Right lobe of liver (tissue), 6 donors: ENCODE measurements around the gene SPATA3. TPM values are rescaled to one million over a fixed set of nuclear protein-coding genes. Genes with fewer than 3 reads are reported as not detected.
A peak's percentile ranks its signal among the peaks of the same experiment; 100 is the strongest.

Experiments
- ATAC-seq, 4 donors: fragments of 200-7000 bp; cut with Tn5 transposase; one replicate each; pipeline ENCODE4 v1.9.1; 2020; ENCODE audit warnings: mild to moderate bottlenecking in 4 of 4, moderate library complexity in 4 of 4
- DNase-seq, 3 donors: peaks; one replicate each; pipeline ENCODE4 v3.0.0-alpha.2; 2020
- H3K27ac ChIP-seq, 3 donors: fragments of 200-600 bp; one replicate each; pipeline ENCODE4 v1.8.0; 2022
- H3K27me3 ChIP-seq, 2 donors: fragments of 200-600 bp; one replicate each; pipeline ENCODE4 v1.8.0; 2022
- H3K36me3 ChIP-seq, 4 donors: fragments of 200-600 bp; sonication (generic) in 1 of 4; one replicate each; pipeline versions ENCODE4 v1.5.1 to v1.8.0; 2017 to 2022; ENCODE audit warnings: control low read depth in 1 of 4
- H3K4me1 ChIP-seq, 4 donors: fragments of 200-600 bp; sonication (generic) in 1 of 4; one replicate each; pipeline versions ENCODE4 v1.5.1 to v1.8.0; 2017 to 2022; ENCODE audit warnings: control low read depth in 1 of 4
- H3K4me3 ChIP-seq, 3 donors: fragments of 200-600 bp; one replicate each; pipeline ENCODE4 v1.8.0; 2022
- H3K9me3 ChIP-seq, 4 donors: fragments of 200-600 bp; sonication (generic) in 1 of 4; one replicate each; pipeline versions ENCODE4 v1.5.1 to v1.8.0; 2017 to 2022; ENCODE audit warnings: control low read depth in 1 of 4
- CTCF ChIP-seq, 4 donors: fragments of 200-600 bp in 3 of 4; fragments of 450-650 bp in 1 of 4; IDR thresholded peaks; one replicate each; pipeline versions ENCODE4 v1.5.1 to v1.8.0; 2016 to 2022; ENCODE audit warnings: antibody characterized with exemption in 4 of 4, mild to moderate bottlenecking in 2 of 4
- POLR2A ChIP-seq: fragments of 450-650 bp; IDR thresholded peaks from one replicate; pipeline ENCODE4 v1.6.1; 2017; ENCODE audit warnings: antibody characterized with exemption, mild to moderate bottlenecking
- WGBS: methylation state at CpG from one replicate; pipeline ENCODE4 v1.1.6; 2018; ENCODE audit warnings: low coverage, low lambda C conversion rate; ENCODE audit not compliant: insufficient coverage; ENCODE audit errors: missing lambda C conversion rate; 5-methylcytosine and 5-hydroxymethylcytosine counted together
- intact Hi-C, 2 donors: fragments of 100-400 bp; cut with DNase I; formaldehyde crosslinking; loops; one replicate each; pipeline versions ENCODE4 v1.11.2 to v1.14.1; 2022
- total RNA-seq, 6 experiments: library from RNA; depleted of rRNA in 2 of 6; stranded (reverse); fragments of >200 nt in 2 of 6; fragmentation: NEBNext Ultra II Directional in 3 of 6; extraction: Animal tissue kit (Norgen Biotek cat#: 25700) in 3 of 6; gene quantifications; one replicate each; pipeline versions ENCODE4 v1.1.0 to v1.2.4, GENCODE V29; 2016 to 2023
- donor health status: DM: no; HTN: yes; CAD: no.
- donor health status: DM: no; HTN: no; CAD: no.
- donor health status: DM: no; HTN: no; CAD: no.
- donor health status: DM: no; HTN: yes; CAD: no.
- donor health status: DM: no; HTN: yes; CAD: no.

The SPATA3 gene
- total RNA-seq, 6 experiments from 2014 or later = not detected

GRCh38 chr2:231038483-231039293 lies 42.8 kb downstream of the SPATA3 start:
- H3K4me3 ChIP-seq = peak overlapping the region; percentile 62 to 91 (median 84)
- peak overlapping the region; percentile 59 to 89 (median 77) for H3K27ac ChIP-seq

GRCh38 chr2:231039294-231039664 lies 43.4 kb downstream of the SPATA3 start:
- 36% methylated on average over 4 of the region's 6 CpGs for whole genome bisulfite sequencing
- Histone ChIP-seq H3K36me3 (peaks cover 0 to 33% (median 8%) of the 10 kb centered on the region in 4 donors), H3K9me3 (no peaks in the 10 kb centered on the region), H3K27ac (peak overlapping the region in 2 of 3 donors; percentile 46 to 89), H3K4me3 (peak overlapping the region; percentile 62 to 91 (median 84)), H3K4me1 (peaks cover 0 to 63% (median 15%) of the 10 kb centered on the region in 4 donors), H3K27me3 (no peaks in the 10 kb centered on the region)
- intact Hi-C loops = no loop called here
- TF ChIP-seq POLR2A (no peak), CTCF (IDR thresholded peaks at IDR 0.05) (no peak)
- DNase-seq (no peak), ATAC-seq (peak in 2 of 4 donors; percentile 5 to 17)

More at GRCh38 chr2:231038483-231039293, 42.8 kb downstream of the SPATA3 start:
- peak in 1 of 3 donors; percentile 76 for DNase-seq
- Histone ChIP-seq H3K36me3 (peaks cover 0 to 27% (median 5%) of the 10 kb centered on the region in 4 donors), H3K27me3 (no peaks in the 10 kb centered on the region), H3K4me1 (peaks cover 0 to 62% (median 17%) of the 10 kb centered on the region in 4 donors), H3K9me3 (no peaks in the 10 kb centered on the region)
- 13% methylated on average over 14 of the region's 21 CpGs for WGBS
- intact Hi-C loops = no loop called here
- ATAC-seq = peak; percentile 8 to 48 (median 30)
- TF ChIP-seq CTCF (IDR thresholded peaks at IDR 0.05) (no peak), POLR2A (peak; percentile 58)

- Histone ChIP-seq H3K27ac (peak overlapping the region in 2 of 3 donors; percentile 46 to 89), H3K4me1 (peaks cover 0 to 62% (median 15%) of the 10 kb centered on the region in 4 donors), H3K36me3 (peaks cover 0 to 38% (median 8%) of the 10 kb centered on the region in 4 donors), H3K27me3 (no peaks in the 10 kb centered on the region), H3K4me3 (peak overlapping the region in 2 of 3 donors; percentile 84 to 91), H3K9me3 (no peaks in the 10 kb centered on the region)
- 22% methylated on average over 8 of the region's 8 CpGs for WGBS
- ATAC-seq (peak; percentile 71 to 81 (median 78)), DNase-seq (peak; percentile 63 to 90 (median 76))
- peak in 1 of 4 donors; percentile 13 for TF ChIP-seq CTCF (IDR thresholded peaks at IDR 0.05)
- TF ChIP-seq POLR2A = peak; percentile 43
- intact Hi-C loops = no loop called here
These were observed 44.0 kb downstream of the SPATA3 start for GRCh38 chr2:231039821-231040364.

GRCh38 chr2:231041061-231041689 lies 45.3 kb downstream of the SPATA3 start:
- intact Hi-C loops = no loop called here
- no peak for ATAC-seq
- H3K27me3 ChIP-seq = no peaks in the 10 kb centered on the region
- WGBS = 40% methylated on average over 6 of the region's 8 CpGs
- H3K4me3 ChIP-seq = no peak overlapping the region
- no peaks in the 10 kb centered on the region for H3K9me3 ChIP-seq
- TF ChIP-seq CTCF (IDR thresholded peaks at IDR 0.05) = no peak
- TF ChIP-seq POLR2A = no peak
- H3K4me1 ChIP-seq = peaks cover 0 to 62% (median 14%) of the 10 kb centered on the region in 4 donors
- H3K27ac ChIP-seq = peak overlapping the region in 2 of 3 donors; percentile 29 to 89
- H3K36me3 ChIP-seq = peaks cover 0 to 38% (median 9%) of the 10 kb centered on the region in 4 donors
- DNase-seq = no peak
